Right atrium auricular region (tissue), 2 donors: ENCODE data around the gene ZNF212. TPM values are rescaled to one million over a fixed set of nuclear protein-coding genes. Genes with fewer than 3 reads are reported as not detected.
"Not testable (repeated sequence)": the region's sequence is repeated elsewhere in the genome, so short reads cannot be mapped to it uniquely, and the experiment has no call there.

ENCODE experiments used
- DNase-seq: peaks from one replicate; pipeline ENCODE4 v3.0.0-alpha.2; 2019; ENCODE audit warnings: low spot score
- H3K27ac ChIP-seq, 2 donors: fragments of 200-600 bp; sonication (generic); 1 replicate in 1 of 2; 2 replicates in 1 of 2; pipeline ENCODE4 v1.5.1; 2016 to 2019
- H3K27me3 ChIP-seq, 2 donors: fragments of 200-600 bp; sonication (generic); one replicate each; pipeline versions ENCODE4 v1.5.1 to v1.6.0; 2017 to 2019
- H3K36me3 ChIP-seq: fragments of 200-600 bp; sonication (generic); one replicate; pipeline ENCODE4 v1.5.1; 2016
- H3K4me1 ChIP-seq, 2 donors: fragments of 200-600 bp; sonication (generic); one replicate each; pipeline versions ENCODE4 v1.5.1 to v1.6.0; 2017 to 2019
- H3K4me3 ChIP-seq, 2 donors: fragments of 200-600 bp; sonication (generic); 1 replicate in 1 of 2; 2 replicates in 1 of 2; pipeline ENCODE4 v1.5.1; 2017 to 2019; ENCODE audit warnings: mild to moderate bottlenecking in 1 of 2, moderate library complexity in 1 of 2
- H3K9me3 ChIP-seq, 2 donors: fragments of 200-600 bp; sonication (generic); one replicate each; pipeline ENCODE4 v1.5.1; 2019
- total RNA-seq, 2 donors: library from RNA; depleted of rRNA; stranded (reverse); fragments of >200 nt; gene quantifications; one replicate each; pipeline ENCODE4 v1.1.0, GENCODE V29; 2016
- TF ChIP-seq, protein P1 (sequence below), 2 donors: fragments of 200-600 bp; sonication (generic); IDR thresholded peaks; one replicate each; pipeline ENCODE4 v1.5.1; 2019; ENCODE audit warnings: antibody characterized with exemption in 2 of 2

ZNF212 gene
- total RNA-seq, 2 donors from 2014 or later = 2.5 to 3.0 TPM

DNA sequence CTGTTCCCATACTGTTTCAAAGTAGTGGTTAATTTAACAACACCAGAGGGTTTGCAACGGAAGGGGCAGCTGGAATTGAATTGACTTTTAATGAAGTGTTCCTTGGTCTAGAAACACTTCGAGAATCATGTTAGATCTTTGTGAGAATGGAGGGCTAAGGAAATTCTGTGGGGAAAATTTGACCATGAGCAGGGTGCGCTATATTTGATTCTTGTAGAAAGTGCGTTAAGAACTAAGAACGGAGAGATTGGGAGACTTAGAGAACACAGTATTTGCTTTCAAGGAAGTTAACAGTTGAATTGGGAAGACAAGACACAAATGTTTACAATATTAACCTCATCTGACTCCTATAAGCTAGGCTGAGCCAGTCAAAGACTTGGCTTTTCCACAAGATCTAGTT is 1.2 kb downstream of the ZNF212 start:
- peak overlapping the region in 1 of 2 donors; percentile 80 for H3K27ac ChIP-seq
- no peak for DNase-seq
- TF ChIP-seq, protein P1, sequence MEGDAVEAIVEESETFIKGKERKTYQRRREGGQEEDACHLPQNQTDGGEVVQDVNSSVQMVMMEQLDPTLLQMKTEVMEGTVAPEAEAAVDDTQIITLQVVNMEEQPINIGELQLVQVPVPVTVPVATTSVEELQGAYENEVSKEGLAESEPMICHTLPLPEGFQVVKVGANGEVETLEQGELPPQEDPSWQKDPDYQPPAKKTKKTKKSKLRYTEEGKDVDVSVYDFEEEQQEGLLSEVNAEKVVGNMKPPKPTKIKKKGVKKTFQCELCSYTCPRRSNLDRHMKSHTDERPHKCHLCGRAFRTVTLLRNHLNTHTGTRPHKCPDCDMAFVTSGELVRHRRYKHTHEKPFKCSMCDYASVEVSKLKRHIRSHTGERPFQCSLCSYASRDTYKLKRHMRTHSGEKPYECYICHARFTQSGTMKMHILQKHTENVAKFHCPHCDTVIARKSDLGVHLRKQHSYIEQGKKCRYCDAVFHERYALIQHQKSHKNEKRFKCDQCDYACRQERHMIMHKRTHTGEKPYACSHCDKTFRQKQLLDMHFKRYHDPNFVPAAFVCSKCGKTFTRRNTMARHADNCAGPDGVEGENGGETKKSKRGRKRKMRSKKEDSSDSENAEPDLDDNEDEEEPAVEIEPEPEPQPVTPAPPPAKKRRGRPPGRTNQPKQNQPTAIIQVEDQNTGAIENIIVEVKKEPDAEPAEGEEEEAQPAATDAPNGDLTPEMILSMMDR (IDR thresholded peaks at IDR 0.05) = no peak

DNA sequence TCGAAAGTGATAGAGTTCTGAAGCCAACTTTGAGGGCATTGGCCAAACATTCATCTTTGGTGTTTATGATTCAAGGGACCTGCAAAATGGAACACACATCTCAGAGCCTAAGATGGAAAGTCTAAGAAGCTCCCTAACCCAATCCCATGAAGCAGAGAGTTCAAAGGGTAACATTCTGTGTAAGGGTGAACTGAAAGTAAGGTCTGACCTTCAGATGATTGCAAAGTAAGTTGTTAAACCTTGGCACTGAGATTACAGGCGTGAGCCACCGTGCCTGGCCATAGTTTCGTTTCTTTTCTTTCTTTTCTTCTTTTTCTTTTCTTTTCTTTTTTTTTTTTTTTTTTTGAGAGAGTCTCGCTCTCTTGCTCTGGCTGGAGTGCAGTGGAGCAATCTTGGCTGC is 2.2 kb downstream of the ZNF212 start:
- Histone ChIP-seq H3K4me1 (peaks cover 0 to 20% of the 10 kb centered on the region in 2 donors), H3K36me3 (no peaks in the 10 kb centered on the region), H3K4me3 (no peak overlapping the region), H3K27ac (no peak overlapping the region), H3K9me3 (peaks cover 0 to 4% of the 10 kb centered on the region in 2 donors), H3K27me3 (no peaks in the 10 kb centered on the region)
- DNase-seq = no peak
- TF ChIP-seq, protein P1 (IDR thresholded peaks at IDR 0.05) = no peak

More for the DNA sequence above, 1.2 kb downstream of the ZNF212 start:
- Histone ChIP-seq H3K36me3 (no peaks in the 10 kb centered on the region), H3K4me3 (peak overlapping the region; percentile 82 to 89), H3K27me3 (no peaks in the 10 kb centered on the region), H3K4me1 (peaks cover 0 to 20% of the 10 kb centered on the region in 2 donors), H3K9me3 (peaks cover 0 to 4% of the 10 kb centered on the region in 2 donors)

DNA sequence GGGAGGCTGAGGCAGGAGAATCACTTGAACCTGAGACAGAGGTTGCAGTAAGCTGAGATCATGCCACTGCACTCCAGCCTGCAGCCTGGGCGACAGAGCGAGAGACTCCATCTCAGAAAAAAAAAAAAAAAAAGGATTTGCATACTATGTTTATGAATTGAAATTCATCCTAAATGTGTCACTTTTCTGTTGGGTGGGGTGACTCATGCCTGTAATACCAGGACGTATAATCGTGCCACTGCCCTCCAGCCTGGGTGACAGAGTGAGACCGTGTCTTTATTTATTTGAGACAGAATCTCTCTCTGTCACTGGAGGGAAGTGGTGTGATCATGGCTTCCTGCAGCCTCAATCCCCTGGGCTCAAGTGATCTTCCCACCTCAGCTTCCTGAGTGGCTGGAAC is 5.8 kb downstream of the ZNF212 start:
- Histone ChIP-seq H3K4me1 (peaks cover 0 to 10% of the 10 kb centered on the region in 2 donors), H3K27ac (no peak overlapping the region)
- no peak for DNase-seq

DNA sequence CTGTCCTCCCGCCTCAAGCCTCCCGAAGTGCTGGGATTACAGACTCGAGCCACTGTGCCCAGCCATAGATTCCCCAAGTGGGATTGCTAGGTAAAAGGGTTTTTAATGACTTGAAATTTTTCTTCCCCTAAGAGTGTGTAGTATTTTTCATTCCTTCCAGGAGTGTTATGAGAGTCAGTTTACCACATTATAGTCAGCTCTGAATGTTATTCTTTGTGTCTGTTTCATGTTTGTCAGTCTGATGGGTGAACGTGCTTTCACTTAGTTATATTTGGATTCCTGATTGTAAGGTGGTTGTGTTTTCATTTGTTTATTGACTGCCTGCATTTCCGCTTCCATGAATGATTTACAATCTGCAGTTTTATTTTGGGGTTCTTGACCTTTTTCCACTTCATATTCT is 6.3 kb downstream of the ZNF212 start:
- Histone ChIP-seq H3K4me3 (no peak overlapping the region), H3K27ac (no peak overlapping the region), H3K9me3 (peaks cover 0 to 4% of the 10 kb centered on the region in 2 donors), H3K27me3 (no peaks in the 10 kb centered on the region), H3K4me1 (peaks cover 0 to 5% of the 10 kb centered on the region in 2 donors), H3K36me3 (peaks cover 8% of the 10 kb centered on the region)
- no peak for DNase-seq
- TF ChIP-seq, protein P1 (IDR thresholded peaks at IDR 0.05) = no peak

More for the DNA sequence above, 5.8 kb downstream of the ZNF212 start:
- H3K36me3 ChIP-seq = peaks cover 3% of the 10 kb centered on the region
- no peaks in the 10 kb centered on the region for H3K27me3 ChIP-seq
- H3K4me3 ChIP-seq = no peak overlapping the region
- H3K9me3 ChIP-seq = peaks cover 0 to 4% of the 10 kb centered on the region in 2 donors
- TF ChIP-seq, protein P1 (IDR thresholded peaks at IDR 0.05) = no peak

DNA sequence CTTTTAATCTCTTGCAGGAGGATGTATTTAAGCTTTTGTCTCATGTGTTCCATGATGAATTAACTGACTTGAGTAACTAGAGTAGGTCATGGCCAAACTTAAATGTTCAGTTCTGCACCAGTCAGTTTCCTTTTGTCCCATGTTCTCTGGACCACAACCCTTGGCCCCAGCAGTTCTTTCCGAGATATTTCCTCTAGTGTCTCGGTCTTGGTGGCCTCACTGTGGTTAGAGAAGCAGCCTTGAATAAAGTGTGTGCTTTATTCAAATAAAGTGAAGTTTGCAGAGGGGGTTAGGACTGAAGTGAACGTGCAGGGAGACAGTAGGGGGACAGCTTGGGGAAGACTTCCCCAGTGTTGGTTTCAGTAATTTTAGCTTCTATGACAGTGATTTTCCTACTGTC is 9.3 kb downstream of the ZNF212 start:
- Histone ChIP-seq H3K4me3 (no peak overlapping the region), H3K27ac (no peak overlapping the region), H3K36me3 (peaks cover 39% of the 10 kb centered on the region), H3K4me1 (no peaks in the 10 kb centered on the region), H3K9me3 (no peaks in the 10 kb centered on the region), H3K27me3 (no peaks in the 10 kb centered on the region)
- TF ChIP-seq, protein P1 (IDR thresholded peaks at IDR 0.05) = no peak
- no peak for DNase-seq

DNA sequence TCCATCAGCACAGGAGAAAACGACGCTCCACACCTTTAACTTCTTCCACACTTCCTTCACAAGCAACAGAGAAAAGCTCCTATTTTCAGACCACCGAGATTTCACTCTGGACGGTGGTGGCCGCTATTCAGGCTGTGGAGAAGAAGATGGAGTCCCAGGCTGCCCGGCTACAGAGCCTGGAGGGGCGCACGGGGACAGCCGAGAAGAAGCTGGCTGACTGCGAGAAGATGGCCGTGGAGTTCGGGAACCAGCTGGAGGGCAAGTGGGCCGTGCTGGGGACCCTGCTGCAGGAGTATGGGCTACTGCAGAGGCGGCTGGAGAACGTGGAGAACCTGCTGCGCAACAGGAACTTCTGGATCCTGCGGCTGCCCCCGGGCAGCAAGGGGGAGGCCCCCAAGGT is 10.7 kb downstream of the ZNF212 start:
- H3K9me3 ChIP-seq, H3K4me3 ChIP-seq, H3K4me1 ChIP-seq, DNase-seq, H3K27ac ChIP-seq, H3K27me3 ChIP-seq: not testable (repeated sequence)
- peaks cover 52% of the 10 kb centered on the region for H3K36me3 ChIP-seq

DNA sequence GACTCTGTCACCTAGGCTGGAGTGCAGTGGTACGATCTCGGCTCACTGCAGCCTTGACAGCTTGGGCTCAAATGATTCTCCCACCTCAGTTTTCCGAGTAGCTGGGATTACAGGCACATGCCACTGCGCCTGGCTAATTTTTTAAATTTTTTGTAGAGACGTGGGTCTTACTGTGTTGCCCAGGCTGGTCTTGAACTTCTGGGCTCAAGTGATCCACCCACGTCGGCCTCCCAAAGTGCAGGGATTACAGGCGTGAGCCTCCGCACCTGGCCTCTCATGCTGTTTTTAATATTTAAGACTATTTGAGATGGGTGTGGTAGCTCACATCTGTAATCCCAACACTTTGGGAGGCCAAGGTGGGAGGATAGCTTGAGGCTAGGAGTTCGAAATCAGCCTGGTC is 12.1 kb downstream of the ZNF212 start:
- not testable (repeated sequence) for H3K27me3 ChIP-seq, H3K4me1 ChIP-seq, H3K4me3 ChIP-seq, DNase-seq, H3K9me3 ChIP-seq, H3K27ac ChIP-seq
- H3K36me3 ChIP-seq = peaks cover 60% of the 10 kb centered on the region
